GM12878 (cell line): ENCODE results near the gene KCND3. TPM values are rescaled to one million over a fixed set of nuclear protein-coding genes. Genes with fewer than 3 reads are reported as not detected.

Experiments
- ATAC-seq: fragments of 200-7000 bp; cut with Tn5 transposase; 3 replicates; pipeline ENCODE4 v1.9.1; 2020; ENCODE audit warnings: mild to moderate bottlenecking, moderate library complexity
- BruUV-seq: library from RNA; stranded (reverse); fragments of 400-500 nt; replicated peaks from 2 replicates; lab custom pipeline; 2021; lab: Mats Ljungman, UMichigan
- CTCF ChIA-PET: fragments of 300-600 bp; sonication (Branson Sonifier 250); formaldehyde crosslinking; extraction: SDS; loops from one replicate; lab custom pipeline; 2021; ENCODE audit warnings: inconsistent platforms; lab: Yijun Ruan, JAX
- POLR2A ChIA-PET: fragments of 350-600 bp; formaldehyde crosslinking; extraction: SDS; loops from one replicate; lab custom pipeline; 2021; ENCODE audit warnings: inconsistent platforms; lab: Charles Lee
- RAD21 ChIA-PET: fragments of 300-600 bp; sonication (Branson Sonifier 250); formaldehyde crosslinking; loops from one replicate; lab custom pipeline; 2023; ENCODE audit warnings: antibody characterized with exemption; ENCODE audit not compliant: unreplicated experiment; lab: Charles Lee
- SMC1A ChIA-PET: fragments of 300-600 bp; sonication (Branson Sonifier 250); formaldehyde crosslinking; loops from one replicate; lab custom pipeline; 2023; ENCODE audit not compliant: unreplicated experiment, uncharacterized antibody; lab: Charles Lee
- DNase-seq: peaks from one replicate; pipeline ENCODE4 v3.0.0-alpha.2; 2011; ENCODE audit warnings: low read depth, low spot score
- FAIRE-seq: peaks from 3 replicates; lab custom pipeline; 2011; peaks lifted over from hg19 to GRCh38; lab: Jason Lieb, UNC
- H2AFZ ChIP-seq: 2 replicates; pipeline ENCODE4 v1.6.0; 2011; ENCODE audit warnings: low read depth, low read length, control low read depth; ENCODE audit not compliant: control insufficient read depth
- H3K27ac ChIP-seq: 2 replicates; pipeline ENCODE4 v1.5.1; 2011; ENCODE audit warnings: control low read depth; ENCODE audit not compliant: control insufficient read depth, insufficient read depth
- H3K27me3 ChIP-seq, 2 experiments: replicated peaks in 1 of 2; 2 replicates each; pipeline versions ENCODE4 v1.6.0 to v1.6.1; 2011; ENCODE audit warnings: low read length in 1 of 2; ENCODE audit not compliant: control insufficient read depth in 2 of 2, insufficient read depth in 2 of 2
- H3K36me3 ChIP-seq, 2 experiments: 2 replicates each; pipeline ENCODE4 v1.5.1; 2011; ENCODE audit warnings: low read length in 1 of 2; ENCODE audit not compliant: control insufficient read depth in 2 of 2, insufficient read depth in 2 of 2
- H3K4me1 ChIP-seq: 2 replicates; pipeline ENCODE4 v1.6.1; 2011; ENCODE audit warnings: mild to moderate bottlenecking, low read length, moderate library complexity, mixed read lengths; ENCODE audit not compliant: control insufficient read depth, insufficient read depth
- H3K4me2 ChIP-seq: 2 replicates; pipeline ENCODE4 v1.6.0; 2011; ENCODE audit warnings: control low read depth; ENCODE audit not compliant: control insufficient read depth, insufficient read depth
- H3K4me3 ChIP-seq: fragments of 200-600 bp; sonication (generic); 2 replicates; pipeline ENCODE4 v1.5.1; 2016
- H3K79me2 ChIP-seq: 2 replicates; pipeline ENCODE4 v1.6.0; 2011; ENCODE audit warnings: low read length; ENCODE audit not compliant: control insufficient read depth, insufficient read depth
- H3K9ac ChIP-seq: 2 replicates; pipeline ENCODE4 v1.8.0; 2011; ENCODE audit warnings: low read length, control low read depth, mixed read lengths; ENCODE audit not compliant: control insufficient read depth, insufficient read depth
- H3K9me3 ChIP-seq: replicated peaks from 3 replicates; pipeline ENCODE4 v1.5.1; 2011; ENCODE audit warnings: mild to moderate bottlenecking, low read length; ENCODE audit not compliant: control insufficient read depth, insufficient read depth
- H4K20me1 ChIP-seq: 2 replicates; pipeline ENCODE4 v1.6.0; 2011; ENCODE audit not compliant: control insufficient read depth, insufficient read depth
- CHD4 ChIP-seq: fragments of 200-600 bp; sonication (generic); IDR thresholded peaks from 2 replicates; pipeline ENCODE4 v1.6.1; 2016; ENCODE audit warnings: mild to moderate bottlenecking
- ETV6 ChIP-seq, 2 experiments: fragments of 450-650 bp in 1 of 2; IDR thresholded peaks in 1 of 2; conservative IDR thresholded peaks in 1 of 2; 2 replicates each; pipeline ENCODE4 v1.6.1; 2014; ENCODE audit warnings: antibody characterized with exemption in 1 of 2, borderline replicate concordance in 1 of 2, low read depth in 1 of 2, mild to moderate bottlenecking in 1 of 2, moderate library complexity in 1 of 2
- FOS ChIP-seq: IDR thresholded peaks from 3 replicates; pipeline ENCODE4 v1.6.1; 2011; ENCODE audit warnings: borderline replicate concordance; ENCODE audit not compliant: insufficient read length; ENCODE audit errors: extremely low read depth
- IRF4 ChIP-seq: IDR thresholded peaks from 2 replicates; pipeline ENCODE4 v1.6.1; 2011; ENCODE audit warnings: low read depth, low read length
- KAT2A ChIP-seq: conservative IDR thresholded peaks from 2 replicates; pipeline ENCODE4 v1.6.1; 2011; ENCODE audit warnings: low read depth, low read length; ENCODE audit not compliant: control insufficient read depth
- MEF2A ChIP-seq: IDR thresholded peaks from 2 replicates; pipeline ENCODE4 v1.6.1; 2011; ENCODE audit warnings: low read depth, mild to moderate bottlenecking, low read length, moderate library complexity; ENCODE audit not compliant: insufficient read depth
- RAD51 ChIP-seq: fragments of 450-650 bp; IDR thresholded peaks from 2 replicates; pipeline ENCODE4 v1.6.1; 2016; ENCODE audit warnings: moderate library complexity, mild to moderate bottlenecking, inconsistent platforms
- SMAD5 ChIP-seq: IDR thresholded peaks from 2 replicates; pipeline ENCODE4 v1.6.1; 2016; ENCODE audit warnings: antibody characterized with exemption, low read depth
- ZNF274 ChIP-seq: IDR thresholded peaks from one replicate; pipeline ENCODE4 v1.8.0; 2011; ENCODE audit not compliant: insufficient read length, insufficient read depth
- WGBS: methylation state at CpG from one replicate; pipeline ENCODE4 v1.1.6; 2016; ENCODE audit warnings: low lambda C conversion rate; ENCODE audit not compliant: insufficient replicate concordance, insufficient coverage; ENCODE audit errors: missing lambda C conversion rate; 5-methylcytosine and 5-hydroxymethylcytosine counted together
- in situ Hi-C: fragments of 300-500 bp; cut with MboI; formaldehyde crosslinking; loops from 9 replicates; pipeline ENCODE4 v1.14.3; 2018; ENCODE audit warnings: mixed read lengths
- intact Hi-C: fragments of 100-400 bp; cut with micrococcal nuclease; formaldehyde crosslinking; loops from one replicate; pipeline ENCODE4 v1.14.2; 2022; ENCODE audit not compliant: unreplicated experiment
- polyA plus RNA-seq, 11 experiments: library from polyadenylated mRNA; depleted of rRNA in 4 of 11; unstranded in 6 of 11; stranded (reverse) in 5 of 11; fragments of >200 nt; fragmentation: Nextera tagmentation in 4 of 11; fragmentation: Illumina TruSeq in 1 of 11; extraction: Ambion mirVana in 4 of 11; extraction: Trizol in 1 of 11; gene quantifications; 1 replicate in 1 of 11; 2 replicates in 10 of 11; pipeline versions ENCODE4 v1.2.1 to v1.2.3, GENCODE V29; 2011 to 2016; ENCODE audit warnings: inconsistent platforms in 2 of 11, missing spikeins in 2 of 11, low read depth in 1 of 11
- total RNA-seq, 4 experiments: library from RNA; depleted of rRNA in 3 of 4; stranded (reverse); fragments of >200 nt in 3 of 4; fragmentation: Illumina TruSeq in 1 of 4; extraction: Trizol in 1 of 4; gene quantifications; 2 replicates each; pipeline versions ENCODE4 v1.2.1 to v1.2.3, GENCODE V29; 2013 to 2021
- TF ChIP-seq, protein P1 (sequence below): fragments of 150-350 bp; IDR thresholded peaks from 2 replicates; pipeline ENCODE4 v1.6.1; 2014; ENCODE audit warnings: mild to moderate bottlenecking, low read depth, low read length
- TF ChIP-seq, protein P2 (sequence below): fragments of 450-650 bp; IDR thresholded peaks from 2 replicates; pipeline ENCODE4 v1.6.1; 2017; ENCODE audit warnings: mild to moderate bottlenecking, moderate library complexity

The KCND3 gene
- total and polyA plus RNA-seq, 10 of the 15 experiments (the other 5 are each of a cell fraction or from before 2014, with no cell fraction given) = 0.02 TPM; not detected in 9

DNA sequence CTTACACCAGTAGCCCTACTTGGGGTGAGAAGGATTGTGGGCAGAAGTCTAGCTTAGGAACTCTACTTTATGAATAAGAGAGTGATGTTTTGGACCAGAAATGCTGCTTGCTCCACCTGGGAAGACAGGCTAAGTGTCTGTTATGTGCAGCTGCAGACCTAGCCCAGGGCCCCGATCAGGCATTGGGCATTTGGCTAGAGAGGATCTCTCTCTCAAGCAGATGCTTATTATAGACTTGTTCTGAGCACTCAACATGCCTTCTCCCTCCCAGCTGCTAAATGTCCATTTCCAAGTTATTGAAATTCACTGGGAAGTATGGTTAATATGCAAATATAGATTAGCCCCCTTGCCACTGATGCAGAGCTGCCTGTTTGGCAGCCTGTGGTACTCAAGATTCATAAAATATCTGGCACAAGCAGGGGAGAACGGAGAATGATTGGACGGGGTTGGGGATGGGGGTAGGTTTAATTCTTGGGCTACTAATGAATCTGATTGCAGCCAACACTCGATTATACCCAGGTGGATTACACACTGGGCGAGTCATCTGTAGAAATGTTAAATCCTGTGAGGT, 115.9 kb downstream of the KCND3 start:
- no peak for TF ChIP-seq ZNF274
- no peak for TF ChIP-seq IRF4
- WGBS = 19% methylated on average over 5 of the region's 5 CpGs
- Histone ChIP-seq H3K79me2 (no peaks in the 10 kb centered on the region), H3K4me2 (no peak overlapping the region), H4K20me1 (no peaks in the 10 kb centered on the region), H2AFZ (no peak overlapping the region), H3K36me3 (no peaks in the 10 kb centered on the region), H3K9me3 (no peaks in the 10 kb centered on the region), H3K4me3 (no peak overlapping the region), H3K4me1 (no peaks in the 10 kb centered on the region), H3K9ac (no peak overlapping the region), H3K27ac (no peak overlapping the region), H3K27me3 (peaks cover 0 to 6% of the 10 kb centered on the region in 2 experiments)
- SMC1A ChIA-PET = interaction anchor here (0.6 kb wide), 1 partner anchor 49 kb away, joined by 3 read pairs; no protein-coding TSS in a partner anchor
- intact Hi-C loops (no loop called here), in situ Hi-C loops (no loop called here)
- CTCF ChIA-PET = no interaction called here
- POLR2A ChIA-PET = no interaction called here
- no TSS peak for BruUV-seq
- no peak for DNase-seq
- FAIRE-seq = no peak
- RAD21 ChIA-PET = no interaction called here
- no peak for ATAC-seq

DNA sequence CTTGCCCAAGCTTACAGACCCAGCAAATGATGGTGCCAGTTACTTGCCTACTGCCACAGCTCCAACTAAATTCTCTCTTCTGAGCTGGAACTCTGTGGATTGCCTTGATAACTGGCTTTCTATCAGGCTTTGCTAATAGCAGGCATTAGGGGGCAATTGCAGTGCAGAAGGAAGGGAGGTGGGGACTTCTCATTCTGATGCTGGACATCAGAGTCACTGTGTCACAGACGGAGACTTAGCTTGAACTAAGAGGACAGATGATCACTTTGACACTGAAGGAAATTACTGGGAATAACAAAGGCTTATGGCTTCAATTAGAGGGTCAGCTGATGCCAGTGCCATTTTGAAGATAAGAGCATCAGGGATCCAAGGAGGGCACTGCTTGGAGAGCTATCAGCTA, 119.3 kb downstream of the KCND3 start:
- SMC1A ChIA-PET = no interaction called here
- POLR2A ChIA-PET = no interaction called here
- Histone ChIP-seq H3K9ac (no peak overlapping the region), H3K4me2 (no peak overlapping the region), H3K79me2 (no peaks in the 10 kb centered on the region), H3K27me3 (no peaks in the 10 kb centered on the region; a peak in 3 of 4 replicates), H3K4me1 (no peaks in the 10 kb centered on the region), H2AFZ (no peak overlapping the region), H3K36me3 (no peaks in the 10 kb centered on the region), H3K9me3 (no peaks in the 10 kb centered on the region), H3K27ac (no peak overlapping the region), H4K20me1 (no peaks in the 10 kb centered on the region), H3K4me3 (no peak overlapping the region)
- CTCF ChIA-PET = no interaction called here
- intact Hi-C loops (no loop called here), in situ Hi-C loops (no loop called here)
- BruUV-seq = no TSS peak
- DNase-seq = no peak
- FAIRE-seq = no peak
- ATAC-seq = no peak
- RAD21 ChIA-PET = no interaction called here
- 55% methylated on average over 1 of the region's 1 CpG for WGBS
- TF ChIP-seq RAD51 = no peak
- TF ChIP-seq MEF2A = no peak
- TF ChIP-seq CHD4 = no peak
- no peak for TF ChIP-seq KAT2A
- TF ChIP-seq, protein P1, sequence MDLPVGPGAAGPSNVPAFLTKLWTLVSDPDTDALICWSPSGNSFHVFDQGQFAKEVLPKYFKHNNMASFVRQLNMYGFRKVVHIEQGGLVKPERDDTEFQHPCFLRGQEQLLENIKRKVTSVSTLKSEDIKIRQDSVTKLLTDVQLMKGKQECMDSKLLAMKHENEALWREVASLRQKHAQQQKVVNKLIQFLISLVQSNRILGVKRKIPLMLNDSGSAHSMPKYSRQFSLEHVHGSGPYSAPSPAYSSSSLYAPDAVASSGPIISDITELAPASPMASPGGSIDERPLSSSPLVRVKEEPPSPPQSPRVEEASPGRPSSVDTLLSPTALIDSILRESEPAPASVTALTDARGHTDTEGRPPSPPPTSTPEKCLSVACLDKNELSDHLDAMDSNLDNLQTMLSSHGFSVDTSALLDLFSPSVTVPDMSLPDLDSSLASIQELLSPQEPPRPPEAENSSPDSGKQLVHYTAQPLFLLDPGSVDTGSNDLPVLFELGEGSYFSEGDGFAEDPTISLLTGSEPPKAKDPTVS = no peak
- TF ChIP-seq SMAD5 = no peak
- TF ChIP-seq, protein P2, sequence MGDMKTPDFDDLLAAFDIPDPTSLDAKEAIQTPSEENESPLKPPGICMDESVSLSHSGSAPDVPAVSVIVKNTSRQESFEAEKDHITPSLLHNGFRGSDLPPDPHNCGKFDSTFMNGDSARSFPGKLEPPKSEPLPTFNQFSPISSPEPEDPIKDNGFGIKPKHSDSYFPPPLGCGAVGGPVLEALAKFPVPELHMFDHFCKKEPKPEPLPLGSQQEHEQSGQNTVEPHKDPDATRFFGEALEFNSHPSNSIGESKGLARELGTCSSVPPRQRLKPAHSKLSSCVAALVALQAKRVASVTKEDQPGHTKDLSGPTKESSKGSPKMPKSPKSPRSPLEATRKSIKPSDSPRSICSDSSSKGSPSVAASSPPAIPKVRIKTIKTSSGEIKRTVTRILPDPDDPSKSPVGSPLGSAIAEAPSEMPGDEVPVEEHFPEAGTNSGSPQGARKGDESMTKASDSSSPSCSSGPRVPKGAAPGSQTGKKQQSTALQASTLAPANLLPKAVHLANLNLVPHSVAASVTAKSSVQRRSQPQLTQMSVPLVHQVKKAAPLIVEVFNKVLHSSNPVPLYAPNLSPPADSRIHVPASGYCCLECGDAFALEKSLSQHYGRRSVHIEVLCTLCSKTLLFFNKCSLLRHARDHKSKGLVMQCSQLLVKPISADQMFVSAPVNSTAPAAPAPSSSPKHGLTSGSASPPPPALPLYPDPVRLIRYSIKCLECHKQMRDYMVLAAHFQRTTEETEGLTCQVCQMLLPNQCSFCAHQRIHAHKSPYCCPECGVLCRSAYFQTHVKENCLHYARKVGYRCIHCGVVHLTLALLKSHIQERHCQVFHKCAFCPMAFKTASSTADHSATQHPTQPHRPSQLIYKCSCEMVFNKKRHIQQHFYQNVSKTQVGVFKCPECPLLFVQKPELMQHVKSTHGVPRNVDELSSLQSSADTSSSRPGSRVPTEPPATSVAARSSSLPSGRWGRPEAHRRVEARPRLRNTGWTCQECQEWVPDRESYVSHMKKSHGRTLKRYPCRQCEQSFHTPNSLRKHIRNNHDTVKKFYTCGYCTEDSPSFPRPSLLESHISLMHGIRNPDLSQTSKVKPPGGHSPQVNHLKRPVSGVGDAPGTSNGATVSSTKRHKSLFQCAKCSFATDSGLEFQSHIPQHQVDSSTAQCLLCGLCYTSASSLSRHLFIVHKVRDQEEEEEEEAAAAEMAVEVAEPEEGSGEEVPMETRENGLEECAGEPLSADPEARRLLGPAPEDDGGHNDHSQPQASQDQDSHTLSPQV = no peak
- no peak for TF ChIP-seq FOS
- no peak for TF ChIP-seq ETV6 (conservative IDR thresholded peaks at IDR 0.05 in 1 of 2, IDR thresholded peaks at IDR 0.05 in 1 of 2; ENCODE audit: borderline replicate concordance in 1 of 2, low read depth in 1 of 2)
